Ovary (tissue), 9 donors: ENCODE measurements around the gene UNC93B1. TPM values are rescaled to one million over a fixed set of nuclear protein-coding genes. Genes with fewer than 3 reads are reported as not detected.
A peak's percentile ranks its signal among the peaks of the same experiment; 100 is the strongest.

Experiments used
- DNase-seq, 5 donors: peaks; one replicate each; pipeline ENCODE4 v3.0.0-alpha.2; 2019 to 2020
- H3K27ac ChIP-seq, 2 donors: fragments of 200-600 bp; one replicate each; pipeline versions ENCODE4 v1.5.1 to v1.8.0; 2019 to 2022
- H3K27me3 ChIP-seq: fragments of 200-600 bp; one replicate; pipeline ENCODE4 v1.8.0; 2022
- H3K36me3 ChIP-seq: fragments of 200-600 bp; sonication (generic); one replicate; pipeline ENCODE4 v1.5.1; 2019
- H3K4me1 ChIP-seq: one replicate; pipeline ENCODE4 v1.8.1; 2013; ENCODE audit warnings: mild to moderate bottlenecking, moderate library complexity; ENCODE audit not compliant: insufficient read depth
- H3K4me3 ChIP-seq: fragments of 200-600 bp; sonication (generic); one replicate; pipeline ENCODE4 v1.5.1; 2017
- H3K9me3 ChIP-seq, 2 donors: fragments of 200-600 bp in 1 of 2; sonication (generic) in 1 of 2; one replicate each; pipeline versions ENCODE4 v1.5.1 to v1.8.1; 2013 to 2019; ENCODE audit warnings: mild to moderate bottlenecking in 1 of 2, moderate library complexity in 1 of 2
- CTCF ChIP-seq, 3 donors: fragments of 450-650 bp in 2 of 3; fragments of 200-600 bp in 1 of 3; IDR thresholded peaks; one replicate each; pipeline versions ENCODE4 v1.5.1 to v1.8.0; 2016 to 2022; ENCODE audit warnings: antibody characterized with exemption in 3 of 3, mild to moderate bottlenecking in 1 of 3
- EP300 ChIP-seq: sonication (generic); formaldehyde crosslinking; IDR thresholded peaks from one replicate; pipeline ENCODE4 v1.6.1; 2017; ENCODE audit warnings: antibody characterized with exemption
- POLR2A ChIP-seq: fragments of 450-650 bp; IDR thresholded peaks from one replicate; pipeline ENCODE4 v1.6.1; 2017; ENCODE audit warnings: antibody characterized with exemption, mild to moderate bottlenecking, moderate library complexity
- WGBS, 3 donors: extraction: QIAGEN DNeasy Blood & Tissue Kit in 1 of 3; methylation state at CpG; one replicate each; pipeline versions ENCODE4 v1.1.5 to v1.1.7; 2013 to 2017; 5-methylcytosine and 5-hydroxymethylcytosine counted together
- intact Hi-C, 4 donors: fragments of 100-400 bp; cut with DNase I; formaldehyde crosslinking; loops; one replicate each; pipeline versions ENCODE4 v1.11.0 to v1.15.1; 2022 to 2023
- polyA plus RNA-seq, 2 donors: library from polyadenylated mRNA; stranded (reverse); fragments of 200-250 nt in 1 of 2; fragments of 350-450 nt in 1 of 2; fragmentation: Illumina TruSeq in 1 of 2; extraction: RNeasy Lipid Tissue Mini Kit (QIAGEN cat#74804) in 1 of 2; gene quantifications; one replicate each; pipeline ENCODE4 v1.2.3, GENCODE V29; 2013 to 2014
- total RNA-seq, 7 donors: library from RNA; depleted of rRNA in 2 of 7; stranded (reverse); fragments of >200 nt in 2 of 7; fragmentation: NEBNext Ultra II Directional in 3 of 7; extraction: Animal tissue kit (Norgen Biotek cat#: 25700) in 3 of 7; gene quantifications; one replicate each; pipeline versions ENCODE4 v1.1.0 to v1.2.4, GENCODE V29; 2016 to 2023
- donor health status: DM: no; HTN: no; CAD: no; lungs with moderate emphysema.
- donor health status: DM: no; HTN: no; CAD: no.
- donor health status: Bipolar disorder and iron deficiency.
- donor health status: DM: yes; HTN: yes; CAD: no.
- donor health status: DM: no; HTN: no; CAD: no.
- donor health status: DM: yes; HTN: yes; CAD: no.

The UNC93B1 gene
- total and polyA plus RNA-seq, 9 donors, result 9.0 to 39.6 (median 12.0) TPM

DNA sequence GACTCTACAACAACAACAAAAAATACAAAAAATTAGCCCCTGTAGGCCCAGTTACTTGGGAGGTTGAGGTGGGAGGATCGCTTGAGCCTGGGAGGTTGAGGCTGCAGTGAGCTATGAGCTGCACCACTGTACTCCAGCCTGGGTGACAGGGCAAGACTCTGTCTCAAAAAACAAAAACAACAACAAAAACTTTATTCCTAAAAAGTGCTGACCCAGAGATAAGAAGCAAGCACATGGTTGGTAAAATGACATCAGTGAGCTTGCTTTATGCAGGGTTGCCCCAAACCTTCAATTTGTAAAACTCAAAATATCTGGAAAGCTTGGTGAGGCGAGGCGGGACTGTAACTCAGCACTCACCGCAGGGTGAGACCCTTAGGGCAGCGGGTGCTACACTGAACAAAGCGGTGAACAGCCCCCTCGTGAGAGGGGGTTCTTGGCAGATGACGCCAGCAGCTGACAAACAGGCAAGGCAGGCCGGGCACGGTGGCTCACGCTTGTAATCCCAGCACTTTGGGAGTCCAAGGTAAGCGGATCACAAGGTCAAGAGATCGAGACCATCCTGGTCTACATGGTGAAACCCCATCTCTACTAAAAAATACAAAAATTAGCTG lies 31.5 kb upstream of the UNC93B1 start:
- H3K4me1 ChIP-seq, result peaks cover 20% of the 10 kb centered on the region
- WGBS, 3 donors, result 82 to 87% (median 84%) methylated on average over 13 of the region's 13 CpGs
- H3K4me3 ChIP-seq, result no peak overlapping the region
- intact Hi-C loops, result loop anchor here in 3 of 4 donors (5.0 to 10.0 kb wide), 3 partner anchors 82 to 169 kb away; partner anchors contain the start of gene CHKA (in 1 of the 3)
- TF ChIP-seq POLR2A, result no peak
- TF ChIP-seq EP300, result no peak
- no peak for TF ChIP-seq CTCF (IDR thresholded peaks at IDR 0.05)
- no peaks in the 10 kb centered on the region for H3K9me3 ChIP-seq
- no peak overlapping the region for H3K27ac ChIP-seq
- no peak for DNase-seq
- H3K36me3 ChIP-seq, result no peaks in the 10 kb centered on the region
- no peaks in the 10 kb centered on the region for H3K27me3 ChIP-seq

- Histone ChIP-seq H3K4me1 (peaks cover 21% of the 10 kb centered on the region), H3K4me3 (no peak overlapping the region), H3K9me3 (no peaks in the 10 kb centered on the region)
Observed at GRCh38 chr11:68033708-68034045, 29.8 kb upstream of the UNC93B1 start.

GRCh38 chr11:68032997-68033707 lies 29.3 kb upstream of the UNC93B1 start:
- H3K4me1 ChIP-seq, result peaks cover 16% of the 10 kb centered on the region
- H3K4me3 ChIP-seq, result no peak overlapping the region
- TF ChIP-seq POLR2A, result no peak
- no peak for TF ChIP-seq CTCF (IDR thresholded peaks at IDR 0.05)
- no peak for TF ChIP-seq EP300
- no peak overlapping the region for H3K27ac ChIP-seq
- H3K9me3 ChIP-seq, result no peaks in the 10 kb centered on the region
- 90 to 92% (median 90%) methylated on average over 27 to 29 of the region's 29 CpGs for WGBS, 3 donors
- no peaks in the 10 kb centered on the region for H3K36me3 ChIP-seq
- no peak for DNase-seq
- no peaks in the 10 kb centered on the region for H3K27me3 ChIP-seq
- intact Hi-C loops, result loop anchor here in 1 of 4 donors (10.0 kb wide), 1 partner anchor 172 kb away; no protein-coding TSS in a partner anchor

More at GRCh38 chr11:68033708-68034045, 29.8 kb upstream of the UNC93B1 start:
- no peak for DNase-seq
- Histone ChIP-seq H3K27me3 (no peaks in the 10 kb centered on the region), H3K36me3 (no peaks in the 10 kb centered on the region), H3K27ac (no peak overlapping the region)
- intact Hi-C loops, result loop anchor here in 1 of 4 donors (10.0 kb wide), 1 partner anchor 171 kb away; no protein-coding TSS in a partner anchor
- 81 to 88% (median 85%) methylated on average over 12 of the region's 12 CpGs for WGBS, 3 donors
- TF ChIP-seq EP300 (no peak), POLR2A (no peak)

GRCh38 chr11:68032003-68032402 lies 28.1 kb upstream of the UNC93B1 start:
- no peak for DNase-seq
- TF ChIP-seq EP300 (no peak), CTCF (IDR thresholded peaks at IDR 0.05) (no peak), POLR2A (no peak)
- no peaks in the 10 kb centered on the region for H3K27me3 ChIP-seq
- H3K4me1 ChIP-seq, result peaks cover 10% of the 10 kb centered on the region
- intact Hi-C loops, result loop anchor here in 1 of 4 donors (10.0 kb wide), 1 partner anchor 173 kb away; no protein-coding TSS in a partner anchor
- H3K27ac ChIP-seq, result no peak overlapping the region
- H3K9me3 ChIP-seq, result no peaks in the 10 kb centered on the region
- WGBS, 3 donors, result 75 to 87% (median 80%) methylated on average over 8 to 9 of the region's 9 CpGs
- H3K36me3 ChIP-seq, result no peaks in the 10 kb centered on the region
- H3K4me3 ChIP-seq, result no peak overlapping the region

GRCh38 chr11:68031144-68031464 lies 27.2 kb upstream of the UNC93B1 start:
- Histone ChIP-seq H3K27ac (peak overlapping the region in 1 of 2 donors; percentile 79), H3K4me1 (peaks cover 10% of the 10 kb centered on the region), H3K27me3 (no peaks in the 10 kb centered on the region), H3K9me3 (no peaks in the 10 kb centered on the region), H3K4me3 (peak overlapping the region; percentile 68), H3K36me3 (no peaks in the 10 kb centered on the region)
- TF ChIP-seq POLR2A (no peak), EP300 (no peak), CTCF (IDR thresholded peaks at IDR 0.05) (no peak)
- WGBS, 3 donors, result 7 to 11% (median 9%) methylated on average over 10 of the region's 10 CpGs
- intact Hi-C loops, result loop anchor here in 1 of 4 donors (10.0 kb wide), 1 partner anchor 174 kb away; no protein-coding TSS in a partner anchor
- no peak for DNase-seq
